GM18520 (cell line): ENCODE measurements around the gene METTL24.
"Not testable (repeated sequence)": the region's sequence is repeated elsewhere in the genome, so short reads cannot be mapped to it uniquely, and the experiment has no call there.

ENCODE experiments used
- ATAC-seq: cut with Tn5 transposase; IDR thresholded peaks from one replicate; pipeline ENCODE4 v1.9.1; 2021; ENCODE audit not compliant: unreplicated experiment

METTL24 gene

DNA sequence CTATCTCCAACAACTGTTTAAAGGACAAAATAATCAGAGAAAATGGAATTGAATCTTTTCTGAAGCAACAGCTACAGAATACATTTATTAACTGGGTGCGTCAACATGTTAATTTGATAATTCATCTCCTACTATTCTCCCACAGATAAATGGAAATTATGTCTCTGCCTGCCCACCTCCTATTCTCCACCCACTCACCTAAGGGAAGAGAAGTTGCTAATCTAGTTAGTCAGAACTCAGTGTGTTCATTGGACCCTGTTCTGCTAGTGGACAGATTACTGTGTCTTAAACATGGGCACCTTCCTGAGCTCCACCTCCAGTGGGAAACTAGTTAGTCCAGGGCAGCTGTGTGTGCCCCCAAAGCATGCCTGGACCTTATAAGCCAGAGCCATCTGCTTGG lies 41.0 kb downstream of the METTL24 start:
- no peak for ATAC-seq

DNA sequence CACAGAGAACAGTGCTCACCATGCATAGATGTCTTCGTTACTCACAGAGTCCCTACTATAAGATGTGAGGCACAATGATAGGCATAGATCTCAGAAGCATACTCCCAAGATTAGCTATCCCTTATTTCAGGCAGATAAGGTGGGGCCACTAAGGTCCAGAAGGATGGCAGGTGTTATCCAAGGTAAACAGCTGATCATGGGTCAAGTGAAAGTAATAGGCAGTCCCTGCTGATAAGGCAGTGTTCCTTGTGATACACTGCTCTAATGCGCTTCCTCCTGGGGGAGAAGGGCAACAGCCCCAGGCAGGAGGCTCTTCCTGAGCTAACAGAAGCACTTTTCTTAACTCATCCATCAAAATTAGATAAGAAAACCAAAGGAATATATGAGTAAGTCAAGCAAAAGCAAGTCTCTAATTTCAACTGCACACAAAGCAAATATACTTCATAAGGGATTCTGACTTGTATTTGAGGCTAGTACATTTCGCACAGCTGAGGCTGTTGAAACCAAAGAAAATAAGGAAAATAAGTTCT lies 42.2 kb downstream of the METTL24 start:
- no peak for ATAC-seq

DNA sequence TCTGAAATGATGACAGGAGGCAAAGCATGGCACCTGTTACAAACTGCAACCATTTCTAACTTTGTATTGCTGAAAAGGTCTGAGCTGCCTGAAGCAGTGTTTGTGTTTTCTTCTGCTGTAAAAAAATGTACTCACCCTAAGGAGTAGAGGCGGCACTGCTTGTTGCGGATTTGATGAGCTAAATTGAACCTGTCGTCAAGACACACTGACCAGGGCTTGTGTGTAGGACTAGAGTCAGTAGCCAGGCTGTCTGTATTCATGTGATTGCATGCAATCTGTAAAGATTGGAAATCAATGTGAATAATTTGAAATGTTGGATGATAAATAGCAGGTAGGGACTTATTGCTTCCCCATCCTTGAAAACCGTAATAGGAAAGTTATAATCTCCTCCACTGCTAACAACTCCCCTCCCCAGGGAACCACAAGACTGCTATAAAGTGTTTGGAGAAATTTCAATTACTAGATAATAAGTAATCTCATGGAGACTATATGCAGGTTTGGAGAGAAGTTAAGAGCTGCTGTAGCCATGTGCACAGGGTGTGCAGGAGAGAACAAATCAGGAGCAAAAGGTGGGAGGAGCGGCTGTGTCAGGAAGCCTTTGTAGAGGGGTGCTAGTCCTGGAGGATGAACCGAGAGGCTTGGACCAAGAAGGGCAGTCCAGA lies 42.8 kb downstream of the METTL24 start:
- ATAC-seq, result no peak

DNA sequence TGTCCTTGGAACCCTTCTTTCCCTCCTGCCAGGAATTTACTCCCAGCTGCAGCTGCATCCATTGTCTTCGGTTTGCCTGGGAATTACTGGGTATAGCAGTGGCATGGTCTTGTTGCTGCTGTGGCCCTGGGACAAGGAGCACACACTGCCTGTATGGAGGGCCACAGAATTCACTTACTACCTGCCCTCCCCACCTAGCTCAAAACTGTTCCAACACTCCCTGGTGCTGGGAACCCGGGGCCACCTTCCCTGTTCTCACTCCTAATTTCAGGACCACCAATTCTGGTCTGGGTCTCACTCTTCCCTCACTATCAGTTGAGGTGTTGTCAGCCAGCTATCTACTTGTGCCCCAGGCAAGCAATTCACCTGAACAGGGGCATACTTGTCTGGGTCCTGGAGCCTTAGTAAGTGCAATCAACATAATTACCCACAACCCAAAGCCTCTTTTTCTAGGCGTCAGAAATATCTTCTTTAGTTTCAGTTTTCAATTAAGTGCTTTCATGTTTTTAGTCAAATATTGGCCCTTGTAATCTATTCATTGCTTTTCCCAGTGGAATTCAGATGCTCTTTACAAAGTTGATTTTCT lies 47.2 kb downstream of the METTL24 start:
- ATAC-seq, result no peak

DNA sequence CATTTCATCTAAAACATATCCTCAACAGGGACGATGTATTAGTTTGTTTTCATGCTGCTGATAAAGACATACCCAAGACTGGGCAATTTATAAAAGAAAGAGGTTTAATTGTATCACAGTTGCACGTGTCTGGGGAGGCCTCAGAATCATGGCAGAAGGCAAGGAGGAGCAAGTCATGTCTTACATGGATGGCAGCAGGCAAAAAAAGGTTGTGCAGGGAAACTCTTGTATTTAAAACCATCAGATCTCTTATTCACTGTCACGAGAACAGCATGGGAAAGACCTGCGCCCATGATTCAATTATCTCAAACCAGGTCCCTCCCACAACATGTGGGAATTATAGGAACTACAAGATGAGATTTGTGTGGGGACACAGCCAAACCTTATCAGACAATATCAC lies 48.7 kb downstream of the METTL24 start:
- ATAC-seq, result not testable (repeated sequence)

DNA sequence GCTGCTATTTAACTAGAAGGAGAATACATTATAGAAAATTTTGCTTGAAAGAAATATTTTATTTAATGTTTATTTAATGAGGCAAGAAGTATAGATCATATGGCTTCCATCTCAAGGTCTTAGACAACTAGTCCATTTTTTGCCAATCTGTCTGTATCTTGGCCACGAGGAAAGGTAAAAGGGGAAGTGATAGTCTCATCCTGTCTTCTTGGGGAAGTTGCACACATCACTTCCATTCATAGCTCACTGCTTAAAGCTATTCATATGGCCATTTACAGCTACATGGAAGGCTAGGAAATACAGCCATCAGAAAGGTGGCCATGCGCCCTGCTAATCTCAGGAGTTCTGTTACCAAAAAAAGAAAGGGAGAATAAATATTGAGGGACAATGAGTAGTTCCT lies 50.8 kb downstream of the METTL24 start:
- no peak for ATAC-seq

DNA sequence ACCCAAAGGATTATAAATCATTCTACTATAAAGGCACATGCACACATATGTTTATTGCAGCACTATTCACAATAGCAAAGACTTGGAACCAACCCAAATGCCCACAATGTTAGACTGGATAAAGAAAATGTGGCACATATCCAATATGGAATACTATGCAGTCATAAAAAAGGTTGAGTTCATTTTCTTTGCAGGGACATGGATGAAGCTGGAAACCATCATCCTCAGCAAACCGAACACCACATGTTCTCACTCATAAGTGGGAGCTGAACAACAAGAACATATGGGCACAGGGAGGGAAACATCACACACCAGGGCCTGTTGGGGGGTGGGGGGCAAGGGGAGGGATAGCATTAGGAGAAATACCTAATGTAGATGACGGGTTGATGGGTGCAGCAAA lies 52.3 kb downstream of the METTL24 start:
- not testable (repeated sequence) for ATAC-seq

DNA sequence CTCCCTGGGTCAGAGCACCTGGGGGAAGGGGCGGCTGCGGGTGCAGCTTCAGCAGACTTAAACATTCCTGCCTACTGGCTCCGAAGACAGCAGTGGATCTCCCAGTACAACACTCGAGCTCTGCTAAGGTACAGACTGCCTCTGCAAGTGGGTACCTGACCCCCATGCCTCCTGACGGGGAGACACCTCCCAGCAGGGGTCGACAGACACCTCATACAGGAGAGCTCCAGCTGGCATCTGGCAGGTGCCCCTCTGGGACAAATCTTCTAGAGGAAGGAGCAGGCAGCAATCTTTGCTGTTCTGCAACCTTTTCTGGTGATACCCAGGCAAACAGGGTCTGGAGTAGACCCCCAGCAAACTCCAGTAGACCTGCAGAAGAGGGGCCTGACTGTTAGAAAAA lies 54.5 kb downstream of the METTL24 start:
- not testable (repeated sequence) for ATAC-seq

DNA sequence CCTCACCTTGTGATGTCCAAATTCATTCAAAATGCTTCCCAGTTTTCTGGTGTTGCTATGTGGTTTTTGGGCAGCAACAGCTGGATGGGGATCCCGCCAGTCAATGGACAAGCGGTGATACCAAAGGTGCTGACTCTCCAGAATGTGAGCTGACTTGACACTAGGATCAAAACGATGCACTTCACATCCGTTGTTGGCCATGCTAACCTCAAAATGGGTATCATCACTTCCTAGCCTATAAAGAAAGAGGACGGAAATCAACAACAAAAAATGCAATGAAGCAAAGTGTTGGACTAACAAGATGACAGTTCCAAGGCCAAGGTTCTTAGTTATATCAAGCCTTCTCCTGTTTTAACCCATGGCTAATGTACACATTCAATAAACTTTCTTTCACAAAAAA lies 59.2 kb downstream of the METTL24 start:
- ATAC-seq, result no peak

DNA sequence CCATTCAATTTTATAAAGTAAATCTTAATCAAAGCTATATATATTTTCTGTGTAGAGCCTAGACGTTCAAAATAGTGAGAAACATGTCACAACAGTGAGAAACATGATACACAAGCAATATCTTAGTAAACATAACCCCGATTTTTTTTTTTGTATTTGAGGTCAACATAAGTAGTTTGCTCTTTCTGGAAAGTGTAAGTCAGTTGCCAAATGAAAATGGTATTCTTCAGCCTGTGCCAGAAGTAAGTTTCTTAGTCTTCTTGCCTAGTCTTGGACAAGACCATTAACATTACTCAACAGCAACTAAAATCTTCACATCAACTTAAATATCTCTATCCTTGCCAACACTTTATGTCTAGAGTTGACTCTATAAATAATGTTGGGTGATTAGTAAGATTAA lies 59.7 kb downstream of the METTL24 start:
- ATAC-seq, result no peak

DNA sequence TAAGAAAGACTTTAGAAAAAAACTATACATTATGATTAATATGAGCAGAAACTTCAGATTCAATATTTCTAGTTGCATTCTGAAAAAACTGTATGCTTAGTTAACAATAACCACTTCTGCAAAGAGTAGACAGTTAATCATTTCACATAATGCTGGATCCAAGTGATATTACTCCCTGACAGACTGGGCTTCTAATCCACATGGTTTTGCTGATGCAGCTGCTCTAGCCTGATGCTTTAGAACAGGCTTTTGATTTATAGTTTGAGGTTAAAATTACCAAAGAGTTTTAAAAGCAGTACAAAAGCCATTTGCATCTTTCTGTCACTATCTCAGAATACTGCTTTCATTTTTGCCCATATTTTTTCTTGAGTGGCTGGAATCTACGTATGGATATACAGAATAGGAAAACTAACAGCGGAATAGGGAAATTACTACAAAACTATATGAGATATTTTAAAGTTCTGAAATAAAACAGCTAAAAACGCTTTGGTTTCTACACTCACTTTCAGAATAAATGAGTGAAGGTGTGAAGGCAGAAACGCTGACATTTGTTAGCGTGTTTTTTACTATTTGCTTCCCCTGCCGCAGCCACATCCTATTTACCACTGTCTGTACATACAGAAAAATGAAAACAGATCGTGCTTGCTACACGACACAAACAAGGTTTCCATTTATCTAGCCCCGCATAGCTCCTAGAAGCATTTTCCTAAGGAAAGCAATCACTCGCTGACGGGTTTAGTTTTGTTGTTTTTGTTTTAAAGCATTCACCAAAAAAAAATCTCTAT lies 61.7 kb downstream of the METTL24 start:
- no peak for ATAC-seq

DNA sequence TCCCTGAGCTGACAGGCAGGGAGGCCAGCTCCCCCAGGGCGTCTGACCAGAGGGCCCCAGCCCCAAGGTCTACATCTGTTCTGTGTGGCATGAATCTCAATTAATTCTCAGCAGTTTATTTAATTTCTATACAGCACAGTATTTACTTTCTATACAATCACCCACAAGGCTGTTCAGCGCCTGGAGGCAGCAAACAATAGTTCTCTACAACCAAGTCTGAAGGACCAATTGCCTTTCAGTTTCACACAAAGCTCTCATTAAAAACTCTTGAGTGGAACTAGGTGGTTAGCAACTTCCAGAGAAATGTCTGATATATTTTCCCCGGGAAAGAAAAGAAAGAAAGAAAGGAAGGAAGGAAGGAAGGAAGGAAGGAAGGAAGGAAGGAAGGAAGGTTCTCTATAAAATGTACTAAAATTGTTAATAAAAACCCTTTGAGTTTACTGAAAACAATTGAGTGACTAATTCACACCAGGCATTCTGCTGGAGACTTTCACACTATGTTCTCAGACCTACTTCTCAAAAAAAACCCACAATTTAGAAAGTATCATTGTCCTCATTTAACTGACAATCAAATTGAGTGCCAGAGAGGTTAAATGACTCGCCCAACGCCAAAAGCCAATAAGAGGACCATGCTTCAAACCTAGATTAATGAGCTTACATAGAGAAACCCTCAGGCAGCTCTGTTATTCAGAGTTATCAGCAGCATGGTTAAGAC lies 62.5 kb downstream of the METTL24 start:
- no peak for ATAC-seq

DNA sequence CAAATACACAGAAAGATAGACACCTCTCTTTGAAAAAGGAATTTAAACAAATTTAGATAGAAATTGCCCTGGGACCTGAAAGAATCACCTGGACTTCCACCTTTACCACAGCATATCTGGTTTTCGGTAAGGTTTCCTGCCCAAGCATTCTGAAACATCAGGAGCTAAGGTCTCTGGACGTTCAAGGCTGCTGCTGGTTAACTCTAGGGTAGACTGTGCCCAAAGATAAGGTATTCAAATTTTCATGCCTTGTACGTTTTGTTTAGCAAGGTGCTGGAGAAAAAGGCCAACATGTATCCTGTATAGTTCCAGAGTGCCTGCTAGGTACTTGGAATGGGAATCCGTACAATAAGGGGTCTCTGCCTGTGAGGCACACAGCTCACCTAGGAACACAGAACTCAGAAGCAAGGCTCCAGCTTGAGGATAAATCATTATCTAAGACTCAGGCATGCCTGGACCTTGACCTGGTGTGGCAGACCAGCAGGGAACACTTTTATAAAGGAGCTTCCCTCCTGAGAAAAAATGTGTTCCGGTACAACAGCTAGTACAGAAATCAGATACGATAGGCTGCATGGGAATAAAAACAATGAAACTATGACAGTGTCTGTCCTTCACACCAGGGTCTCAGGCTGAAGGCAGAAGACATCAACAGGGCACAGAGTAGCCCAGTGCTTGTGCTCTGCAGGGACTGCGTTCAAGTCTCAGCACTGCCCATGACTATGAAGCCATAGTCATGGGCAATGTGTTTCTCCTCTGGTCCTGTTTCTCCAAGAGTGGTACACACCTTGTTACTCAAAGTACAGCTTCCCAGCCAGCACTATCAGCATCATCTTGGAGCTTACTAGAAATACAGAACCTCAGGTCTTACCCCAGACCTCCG lies 70.4 kb downstream of the METTL24 start:
- ATAC-seq, result no peak

DNA sequence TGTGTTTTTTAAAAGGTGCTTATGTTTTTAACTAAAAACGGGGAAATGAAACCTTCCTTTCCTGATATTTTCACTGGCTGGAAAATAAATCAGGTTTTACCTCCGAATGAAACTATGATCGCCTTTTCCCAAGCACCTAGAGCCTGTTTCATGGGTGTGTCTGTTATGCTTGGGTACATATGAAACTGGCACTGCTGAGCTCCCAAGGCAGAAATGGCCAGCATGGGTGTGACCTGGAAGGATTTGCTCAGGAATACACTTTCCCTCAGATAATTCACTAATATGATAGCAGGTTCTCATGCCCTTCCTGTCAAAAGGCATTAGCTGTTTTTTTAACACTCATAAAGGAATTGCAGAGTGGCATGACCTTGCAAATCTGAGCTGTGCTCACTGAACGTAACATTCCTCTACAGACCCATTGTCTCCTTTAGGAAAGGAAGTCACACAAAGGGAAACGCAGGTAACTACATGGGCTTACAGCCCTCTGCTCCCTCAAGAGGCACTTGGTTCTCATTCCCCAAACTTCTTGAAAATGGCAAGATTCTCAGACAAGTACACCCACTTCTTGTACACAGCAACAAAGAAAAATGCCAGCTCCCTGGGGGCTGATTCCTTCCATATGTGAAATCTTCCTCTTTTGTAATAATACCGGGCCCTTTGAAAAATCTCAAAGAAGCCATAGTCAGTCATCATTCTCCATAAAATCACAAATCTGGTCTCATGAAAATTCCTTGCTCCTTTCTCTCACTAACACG lies 72.7 kb downstream of the METTL24 start:
- no peak for ATAC-seq

DNA sequence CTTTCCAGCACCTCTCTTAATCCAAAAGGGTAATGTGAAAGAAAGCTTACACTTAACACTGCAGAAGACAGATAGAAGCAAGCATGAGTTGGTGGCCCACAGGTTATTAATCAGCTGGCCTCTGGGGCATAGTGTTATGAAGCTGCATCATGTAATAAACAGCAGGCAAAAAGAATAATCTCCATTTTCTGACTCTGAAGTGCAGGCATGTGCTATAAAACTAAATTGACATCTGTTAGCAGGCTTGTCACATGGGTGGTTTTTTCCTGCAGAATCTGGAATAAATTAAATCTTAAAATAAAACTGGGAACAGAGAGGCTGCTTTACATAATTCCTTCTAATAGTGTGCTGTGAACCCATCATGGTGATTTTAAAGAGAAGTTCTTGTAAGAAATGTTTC lies 73.3 kb downstream of the METTL24 start:
- no peak for ATAC-seq

DNA sequence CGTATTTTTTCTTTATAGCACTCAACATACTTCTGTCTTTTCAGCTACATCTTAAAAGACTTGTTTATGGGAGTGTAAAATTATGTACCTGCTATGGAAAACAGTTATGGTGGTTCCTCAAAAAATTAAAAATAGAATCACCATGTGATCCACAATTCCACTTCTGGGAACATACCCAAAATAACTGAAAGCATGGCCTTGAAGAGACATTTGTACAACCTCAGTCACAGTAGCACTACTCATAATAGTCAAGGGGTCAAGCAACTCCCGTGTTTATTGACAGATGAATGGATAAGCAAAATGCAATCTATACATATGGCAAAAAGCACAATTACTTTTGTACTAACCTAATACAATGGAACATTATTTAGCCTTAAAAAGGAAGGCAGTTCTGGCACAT lies 74.5 kb downstream of the METTL24 start:
- no peak for ATAC-seq

DNA sequence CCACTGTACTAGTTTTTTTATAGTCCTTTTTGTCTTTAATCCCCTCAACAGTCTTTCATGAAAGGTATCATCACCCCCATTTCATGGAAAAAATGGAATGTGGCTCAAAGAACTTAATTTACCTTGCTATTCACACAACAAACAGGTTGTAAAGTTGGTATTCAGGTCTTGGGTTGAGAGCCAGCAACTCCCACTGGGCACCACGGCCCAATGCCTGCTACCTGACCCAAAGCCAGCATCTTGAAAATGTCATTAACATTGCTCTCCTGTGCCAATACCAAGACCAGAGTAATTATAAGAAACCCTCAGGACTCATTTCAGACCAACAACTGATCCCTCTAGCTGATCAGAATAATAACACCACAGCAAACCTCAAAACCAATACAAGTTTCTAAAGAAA lies 75.7 kb downstream of the METTL24 start:
- no peak for ATAC-seq

DNA sequence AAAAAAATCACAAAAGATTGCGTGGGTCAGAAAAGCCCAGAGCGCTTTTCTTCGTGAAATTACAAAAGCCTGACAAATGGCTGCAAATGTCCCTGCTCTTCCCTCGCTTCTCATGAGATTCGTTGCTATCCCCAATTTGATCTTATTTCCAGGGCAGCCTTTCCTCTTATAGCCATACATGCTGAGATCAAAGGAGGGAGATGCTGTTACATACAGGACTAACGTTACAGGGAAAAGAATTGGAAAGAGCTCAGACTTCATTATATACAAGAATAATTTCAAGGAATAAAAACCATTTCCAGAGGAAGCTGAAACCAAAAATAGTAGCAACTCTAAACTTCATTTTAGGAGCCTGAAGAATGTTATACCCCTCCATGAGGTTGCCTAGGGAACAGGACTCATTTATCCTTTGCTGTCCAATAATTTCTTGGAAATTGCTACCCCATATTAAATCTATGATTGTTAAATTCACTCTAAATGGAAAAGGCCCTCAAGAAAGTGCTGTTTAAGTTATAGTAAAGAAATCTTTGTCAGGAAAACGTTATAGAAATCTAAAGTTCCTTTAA lies 81.0 kb downstream of the METTL24 start:
- ATAC-seq, result no peak

DNA sequence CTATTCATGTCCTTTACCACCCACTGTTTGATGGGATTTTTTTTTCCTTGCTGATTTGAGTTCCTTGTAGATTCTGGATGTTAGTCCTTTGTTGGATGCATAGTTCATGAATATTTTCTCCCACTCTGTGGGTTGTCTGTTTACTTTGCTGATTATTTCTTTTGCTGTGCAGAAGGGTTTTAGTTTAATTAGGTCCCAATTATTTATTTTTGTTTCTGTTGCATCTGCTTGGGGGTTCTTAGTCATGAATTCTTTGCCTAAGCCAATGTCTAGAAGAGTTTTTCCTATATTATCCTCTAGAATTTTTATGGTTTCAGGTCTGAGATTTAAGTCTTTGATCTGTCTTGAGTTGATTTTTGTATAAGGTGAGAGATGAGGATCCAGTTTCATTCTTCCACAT lies 85.4 kb downstream of the METTL24 start:
- ATAC-seq, result not testable (repeated sequence)

DNA sequence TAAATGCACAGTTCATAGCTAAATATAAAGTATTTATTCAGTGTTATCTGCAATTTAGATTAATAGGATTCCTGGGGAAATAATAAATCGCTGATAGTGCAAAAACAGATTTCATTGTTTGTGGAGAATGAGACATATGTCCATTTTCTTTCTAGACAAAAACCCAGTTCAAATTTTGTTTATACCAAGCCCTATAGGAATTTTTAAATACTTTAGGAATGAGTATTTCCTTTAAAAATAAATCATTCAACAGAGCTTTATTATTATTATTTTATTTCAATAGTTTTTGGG lies 86.5 kb downstream of the METTL24 start:
- no peak for ATAC-seq
